Stimulated activated CD8-positive, alpha-beta memory T cell treated with anti-CD3 and anti-CD28 coated beads, Interleukin-2, amount 100 ng/mL, for 1 hour (primary cell): ENCODE data around the gene TMIE.

Experiments
- DNase-seq, 2 donors: peaks; one replicate each; pipeline ENCODE4 v3.0.0-alpha.2; 2020; ENCODE audit warnings: low read depth in 2 of 2

Gene TMIE

DNA sequence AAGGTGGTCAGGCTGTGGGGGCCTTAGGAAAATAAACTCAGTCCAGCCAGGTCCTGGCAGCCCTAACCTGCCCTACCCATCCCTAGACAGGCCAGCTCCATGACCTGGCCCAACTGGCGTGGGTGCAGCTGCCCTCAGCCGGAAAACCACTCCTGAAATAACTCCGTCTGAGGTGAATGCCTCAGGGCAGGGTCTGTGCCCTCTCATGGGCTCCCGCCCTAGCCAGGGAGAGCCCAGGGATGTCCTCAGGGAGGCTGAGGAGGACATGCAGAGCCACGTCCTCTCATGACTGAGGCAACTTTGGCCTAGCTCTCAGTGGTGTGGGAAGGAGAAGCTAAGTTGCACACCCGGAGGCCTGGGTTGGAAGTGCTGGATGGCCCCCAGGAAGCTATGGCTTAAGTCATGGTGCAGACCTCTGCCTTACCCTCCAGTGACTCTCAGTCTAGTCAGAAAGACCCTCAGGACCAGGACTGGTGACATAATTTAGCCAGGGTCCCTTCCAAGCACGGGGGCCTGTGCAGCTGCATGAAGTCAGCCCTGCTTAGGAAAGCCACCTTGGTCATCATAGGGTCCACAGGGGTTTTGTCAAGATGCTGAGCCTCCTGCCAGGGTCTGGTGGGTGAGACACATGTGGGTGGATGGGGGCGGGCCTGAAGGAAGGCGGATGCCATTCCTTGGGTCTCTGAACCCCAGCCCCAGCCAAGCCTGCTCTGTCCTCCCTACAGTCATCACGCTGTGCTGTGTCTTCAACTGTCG is 7.4 kb downstream of the TMIE start:
- no peak for DNase-seq

DNA sequence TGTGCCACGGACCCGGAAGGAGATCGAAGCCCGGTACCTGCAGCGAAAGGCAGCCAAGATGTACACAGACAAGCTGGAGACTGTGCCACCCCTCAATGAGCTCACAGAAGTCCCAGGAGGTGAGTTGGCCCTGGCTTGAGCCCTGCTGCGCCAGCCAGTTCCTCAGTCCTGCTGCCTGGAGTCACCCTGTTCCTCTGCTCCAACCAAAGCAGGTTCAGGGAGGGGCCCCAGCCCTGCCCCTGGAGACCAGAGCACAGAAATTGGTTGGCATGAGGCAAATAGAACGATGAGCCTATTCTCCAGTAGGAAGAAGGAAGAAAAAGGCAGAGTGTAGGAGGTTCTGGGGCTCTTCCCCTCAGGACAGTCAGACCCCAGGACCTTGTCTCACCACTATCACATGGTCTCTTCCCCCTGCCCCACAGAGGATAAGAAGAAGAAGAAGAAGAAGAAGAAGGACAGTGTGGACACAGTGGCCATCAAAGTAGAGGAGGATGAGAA is 8.0 kb downstream of the TMIE start:
- no peak for DNase-seq

DNA sequence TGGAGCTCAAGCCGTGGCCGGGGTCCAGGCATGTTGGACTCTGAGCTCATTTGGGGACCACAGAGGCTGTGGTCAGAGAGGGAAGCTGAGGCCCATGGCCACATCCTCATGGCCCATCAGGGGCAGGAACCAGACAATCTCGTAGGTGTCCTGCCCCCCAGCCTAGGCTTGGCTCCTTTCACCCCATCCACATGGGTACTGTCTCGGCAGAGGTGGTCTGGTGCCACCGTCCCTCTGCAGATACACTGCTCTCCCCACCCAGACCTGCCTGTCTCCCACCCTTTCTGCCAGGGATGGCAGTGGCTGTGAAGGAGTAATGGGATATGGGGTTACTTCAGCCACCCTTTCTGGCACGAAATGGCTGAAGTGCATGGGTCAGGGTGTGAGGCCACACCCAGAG is 8.5 kb downstream of the TMIE start:
- no peak for DNase-seq

DNA sequence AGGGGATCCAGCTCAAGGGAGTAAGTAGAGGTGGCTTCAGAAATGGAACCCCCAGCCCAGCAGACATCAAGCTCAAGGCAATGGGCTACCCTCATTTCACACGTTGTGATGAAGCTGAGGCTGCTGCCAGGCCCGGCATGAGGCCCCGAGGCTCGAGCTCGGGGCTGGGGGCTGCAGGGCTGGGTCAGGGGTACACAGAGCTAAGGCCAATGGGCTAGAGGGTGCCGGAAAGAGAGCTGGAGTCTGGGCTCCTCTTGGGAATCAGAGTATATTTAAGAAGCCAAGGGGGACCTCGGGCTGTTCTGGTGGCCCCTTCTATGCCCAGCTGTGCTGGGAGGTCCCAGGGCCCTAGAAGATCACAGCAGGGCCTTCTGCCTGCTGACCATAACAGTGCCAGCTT is 9.0 kb downstream of the TMIE start:
- DNase-seq = no peak

DNA sequence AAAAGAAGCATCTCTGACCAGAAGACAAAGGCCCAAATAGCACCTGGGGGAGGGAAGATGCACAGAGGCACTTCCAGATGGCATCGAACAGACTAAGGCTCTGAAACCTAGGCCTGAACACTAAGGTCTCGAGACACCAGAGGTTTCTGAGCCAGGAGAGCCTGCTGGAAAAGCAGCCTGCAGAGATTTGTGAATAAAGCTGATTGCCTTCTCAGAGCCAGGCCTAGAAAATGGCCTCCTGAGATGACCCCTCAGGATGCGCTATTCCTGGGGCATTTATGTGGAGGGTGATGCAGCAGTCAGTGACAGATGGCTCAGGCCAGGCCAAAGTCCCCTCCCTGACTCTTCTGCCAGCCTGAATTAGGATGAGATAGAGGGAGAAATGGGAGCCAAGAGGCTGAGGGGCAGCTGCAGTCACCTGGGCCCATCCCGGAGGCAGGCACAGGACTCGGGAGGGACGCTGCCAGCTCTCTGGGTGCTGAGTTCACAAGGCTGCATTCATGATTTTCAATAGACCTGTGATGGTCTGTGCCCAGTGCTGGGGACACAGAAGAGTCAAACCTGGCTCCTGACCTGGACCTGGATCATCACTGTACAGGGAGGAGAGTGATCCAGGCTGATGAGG is 9.6 kb downstream of the TMIE start:
- DNase-seq = no peak

DNA sequence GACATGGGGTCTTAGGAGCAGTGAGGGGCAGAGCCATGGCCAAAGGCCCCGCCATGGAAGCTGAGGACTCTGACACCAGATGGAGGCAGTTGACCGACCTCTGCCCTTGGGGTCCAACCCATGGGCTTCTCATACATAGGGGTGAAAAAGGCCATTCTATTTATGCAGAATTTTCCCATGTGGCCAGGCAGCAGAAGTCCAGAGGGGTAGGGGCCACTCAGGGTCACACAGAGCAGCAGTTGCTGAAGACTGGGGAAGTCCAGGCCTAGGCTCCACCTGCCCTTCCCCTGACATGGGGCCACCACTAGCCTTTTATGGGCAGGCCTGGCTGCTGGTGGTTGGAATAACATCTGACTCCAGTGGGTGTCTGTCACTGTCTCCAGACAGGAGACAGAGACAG is 10.1 kb downstream of the TMIE start:
- DNase-seq = no peak

DNA sequence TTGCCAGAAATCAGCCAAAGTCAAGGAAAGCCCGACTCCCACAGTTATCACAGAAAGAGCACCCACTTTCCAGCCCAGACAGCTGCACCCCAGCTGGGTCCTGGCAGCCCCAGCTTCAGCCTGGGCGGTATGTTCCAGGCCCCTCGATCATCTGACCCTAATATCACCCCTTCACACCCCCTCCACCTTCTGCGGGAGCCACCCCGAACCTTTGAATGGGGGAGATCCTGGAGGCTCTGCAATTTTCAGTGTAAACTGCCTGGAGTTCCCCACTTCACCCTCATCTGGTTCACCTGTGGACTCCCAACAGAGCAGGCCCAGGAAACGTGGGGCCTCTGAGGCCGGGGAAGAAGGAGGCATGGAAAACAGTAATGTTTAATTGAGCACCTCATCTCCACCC is 10.6 kb downstream of the TMIE start:
- DNase-seq = no peak

DNA sequence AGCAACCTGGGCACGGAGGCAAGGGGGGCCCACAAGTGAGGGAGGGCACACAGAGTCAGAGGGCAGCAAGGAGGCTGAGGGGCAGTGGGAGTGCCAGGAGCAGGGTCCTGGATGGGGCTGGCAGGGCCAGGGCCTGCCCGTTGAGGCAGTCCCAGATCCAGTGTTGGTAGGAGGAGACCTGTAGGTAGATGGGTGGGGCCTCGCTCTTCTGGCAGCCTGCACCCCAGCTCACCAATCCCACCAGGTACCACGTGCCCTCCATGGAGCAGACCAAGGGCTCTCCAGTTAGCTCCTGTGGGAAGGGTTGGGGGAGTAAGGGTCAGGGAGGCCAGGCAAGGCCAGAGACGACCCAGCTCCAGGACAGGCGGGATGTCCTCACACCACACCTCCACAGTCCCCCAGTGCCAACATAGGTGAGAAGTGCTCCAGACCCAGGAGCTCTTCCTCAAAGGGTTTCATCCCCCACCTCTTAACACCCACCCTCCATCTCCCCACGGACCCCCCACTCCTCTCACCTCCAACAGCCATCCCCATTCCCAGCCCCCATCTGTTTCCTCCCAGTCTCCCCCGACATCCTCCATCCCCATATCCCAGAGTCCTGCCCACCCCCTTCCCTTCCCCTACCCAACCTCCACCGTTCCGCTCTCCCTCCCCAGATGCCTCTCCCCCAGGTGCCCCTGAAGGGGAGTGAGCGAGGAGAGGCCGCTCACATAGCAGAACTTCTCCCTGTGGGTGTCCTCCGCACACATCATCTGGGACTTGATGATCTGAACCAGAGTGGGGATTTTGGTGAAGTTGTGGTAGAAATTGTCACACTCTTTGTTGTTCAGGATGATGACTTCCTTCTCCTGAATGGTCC is 11.2 kb downstream of the TMIE start:
- DNase-seq = no peak

DNA sequence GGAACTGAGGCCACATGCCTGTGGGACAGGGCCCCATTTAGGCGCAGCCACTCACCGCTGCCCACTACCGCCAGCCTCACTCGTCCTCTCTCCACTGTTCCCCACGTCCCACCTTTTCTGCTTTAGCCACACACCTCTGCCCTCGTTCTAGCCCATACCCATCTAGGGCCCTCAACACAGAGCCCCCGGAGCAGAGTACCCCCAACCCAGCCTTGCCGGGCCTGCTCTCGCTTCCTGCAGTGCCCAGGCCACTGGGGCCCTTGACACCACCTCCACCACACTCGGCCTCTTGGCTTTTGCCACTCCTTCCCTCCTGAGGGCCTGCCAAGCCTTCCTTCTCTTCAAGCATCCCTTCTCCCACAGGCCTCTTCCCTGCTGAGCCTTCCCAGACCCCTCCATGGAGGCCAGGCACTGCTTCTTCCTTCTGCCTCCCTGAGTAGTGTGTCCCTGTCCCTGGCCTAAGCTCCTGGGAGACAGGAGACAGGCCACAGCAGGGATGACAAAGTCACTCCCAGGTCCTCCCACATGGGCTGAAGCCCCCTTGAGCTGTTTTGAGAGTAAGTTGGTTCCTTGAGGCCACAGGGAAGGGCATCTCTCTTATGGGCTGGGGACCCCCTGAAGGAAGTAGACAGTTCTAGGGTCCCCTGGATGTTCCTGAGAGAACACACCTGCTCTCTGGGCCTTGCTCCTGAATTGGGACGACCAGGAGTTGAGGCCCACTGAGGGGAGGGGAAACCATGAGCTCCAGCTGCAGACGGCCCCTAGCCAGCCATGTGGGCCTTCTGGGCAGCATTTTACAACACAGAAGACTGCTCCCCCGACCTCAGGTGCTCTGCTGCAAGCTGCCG is 12.1 kb downstream of the TMIE start:
- DNase-seq = no peak

DNA sequence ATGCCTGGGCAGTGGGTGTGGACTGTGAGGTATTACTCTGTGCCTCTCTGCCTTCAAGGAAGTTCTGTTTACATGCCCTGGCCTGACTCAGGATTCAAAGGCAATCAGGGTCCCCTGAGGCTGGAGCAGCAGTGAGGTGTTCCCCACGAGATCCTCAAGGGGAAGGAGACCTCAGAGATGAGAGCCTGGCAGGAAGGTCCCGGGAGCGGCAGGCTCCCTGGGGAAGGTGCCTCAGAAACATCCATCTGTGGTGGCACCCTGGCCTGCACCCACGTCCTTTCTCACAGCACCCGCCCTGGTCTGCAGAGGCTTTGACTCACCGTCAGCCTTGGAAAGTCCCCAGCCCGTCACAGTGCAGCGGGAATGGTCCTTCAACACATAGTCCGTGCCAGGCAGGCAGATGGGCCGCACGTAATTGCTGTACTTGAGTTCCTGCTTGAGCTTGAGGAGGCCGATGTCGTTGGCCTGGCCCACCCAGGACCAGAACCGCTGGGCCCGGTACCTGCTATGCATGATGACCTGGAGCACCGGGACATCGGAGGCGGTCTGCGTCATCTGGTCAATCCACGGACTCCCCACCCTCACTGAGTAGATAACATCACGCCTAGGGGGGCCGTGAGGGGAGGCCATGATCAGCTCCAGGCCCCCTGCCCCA is 12.8 kb downstream of the TMIE start:
- DNase-seq = no peak

DNA sequence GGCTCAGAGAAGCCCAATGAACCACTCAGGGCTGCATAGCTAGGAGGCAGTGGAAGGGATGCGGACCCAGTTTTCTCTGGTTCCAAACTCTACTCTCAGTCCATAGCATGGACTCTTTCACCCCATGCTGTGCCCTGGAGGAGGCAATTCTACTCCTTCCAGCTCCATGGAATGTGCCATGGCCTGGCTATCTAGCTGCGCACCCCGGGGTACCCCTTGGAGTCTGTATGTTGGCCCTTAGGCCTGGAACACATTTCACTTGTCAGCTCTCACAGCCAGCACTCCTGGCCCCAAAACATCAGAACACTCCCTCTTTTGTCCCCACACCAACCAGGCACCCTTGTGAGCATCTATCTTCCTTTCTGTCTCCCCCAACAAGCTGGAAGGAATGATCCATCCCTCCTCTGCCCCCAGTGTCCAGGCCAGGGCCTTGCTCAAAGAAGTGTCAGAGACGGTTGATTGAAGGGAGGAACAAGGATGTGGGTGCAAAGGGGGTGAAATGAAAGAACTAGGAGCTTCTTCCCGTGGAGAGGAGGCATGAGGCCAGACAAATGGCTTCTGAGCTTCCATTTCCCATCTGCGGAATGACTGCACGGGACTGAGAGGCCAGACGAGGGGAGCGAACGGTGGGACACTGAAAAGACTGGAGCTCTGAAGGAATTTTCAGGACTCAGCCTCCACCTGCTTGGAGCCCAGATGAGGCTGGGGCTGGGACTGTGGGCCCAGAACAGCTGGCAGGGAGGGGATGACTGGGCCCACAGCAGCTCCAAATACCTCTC is 13.7 kb downstream of the TMIE start:
- no peak for DNase-seq

DNA sequence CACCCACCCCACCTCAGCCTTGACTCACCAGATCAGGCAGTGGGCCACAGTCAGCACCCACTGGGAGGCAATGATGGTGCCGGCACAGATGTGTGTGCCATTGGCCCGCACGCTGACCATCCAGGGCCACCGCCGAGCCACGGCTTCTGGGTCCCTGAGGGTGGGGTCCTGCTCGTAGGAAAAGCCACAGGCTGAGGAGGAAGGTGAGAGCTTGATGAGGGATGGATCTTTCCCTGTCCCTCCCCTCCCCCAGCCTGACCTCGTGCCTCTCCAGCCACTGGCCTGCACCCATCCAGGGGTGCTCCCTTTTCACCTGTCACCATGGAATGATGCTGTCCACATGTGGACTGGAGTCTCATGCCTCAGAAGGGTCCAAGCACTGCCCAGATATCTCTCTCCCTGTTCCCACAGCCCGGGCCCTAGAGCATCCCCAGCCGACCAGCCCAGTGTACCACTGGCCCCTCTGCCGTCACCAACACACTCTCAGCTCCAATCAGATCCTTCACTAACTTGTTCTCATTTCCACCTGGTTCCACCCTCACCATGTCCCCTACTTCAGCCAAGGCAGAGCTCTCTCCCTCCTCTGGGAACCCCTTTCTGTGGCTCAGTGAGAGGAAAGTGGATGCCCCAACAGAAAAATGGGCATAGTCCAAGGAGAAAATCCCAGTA is 14.4 kb downstream of the TMIE start:
- DNase-seq = no peak

DNA sequence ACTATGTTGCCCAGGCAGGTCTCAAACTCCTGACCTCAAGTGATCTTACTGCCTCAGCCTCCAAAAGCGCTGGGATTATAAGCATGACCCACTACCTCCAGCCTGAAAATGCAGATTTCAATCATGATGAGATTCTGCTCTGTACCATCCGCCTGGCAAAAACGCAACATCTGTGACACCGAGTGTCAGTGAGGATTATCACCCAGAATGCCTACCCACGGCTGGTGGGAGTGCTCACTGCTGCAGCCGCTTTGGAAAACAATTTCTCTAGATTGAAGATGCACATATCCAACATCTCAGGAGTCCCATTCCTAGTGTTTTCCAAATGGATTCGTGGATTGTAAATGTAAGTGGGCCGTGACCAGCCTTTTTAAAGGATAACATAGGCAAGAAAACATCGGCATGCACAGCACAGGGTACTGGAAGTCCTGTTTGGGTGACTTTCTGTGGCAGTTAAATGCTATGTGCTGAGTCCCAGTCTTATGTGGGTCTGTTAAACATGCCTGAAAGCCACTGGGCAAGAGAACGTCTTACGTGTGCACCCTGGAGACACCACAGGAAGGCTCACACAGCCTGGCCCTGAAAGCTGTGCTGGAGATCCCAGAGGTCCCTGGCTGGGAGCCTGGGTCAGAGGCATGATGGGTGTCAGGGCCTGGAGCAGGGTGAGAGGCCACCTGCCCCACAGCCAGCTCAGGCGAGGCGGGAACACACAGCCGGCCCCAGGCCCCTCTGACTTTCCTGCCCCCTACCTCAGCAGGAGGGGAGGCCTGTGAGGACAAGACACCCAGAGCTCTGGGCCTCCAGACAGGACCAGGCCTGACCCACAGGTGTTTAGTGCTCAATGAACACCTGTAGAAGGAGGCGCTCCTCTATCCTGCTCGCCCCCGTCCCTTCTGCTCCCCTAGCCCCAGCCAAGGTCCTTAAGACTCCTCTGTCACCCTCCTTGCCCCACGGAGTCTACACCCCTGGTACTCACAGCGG is 15.6 kb downstream of the TMIE start:
- DNase-seq = no peak

DNA sequence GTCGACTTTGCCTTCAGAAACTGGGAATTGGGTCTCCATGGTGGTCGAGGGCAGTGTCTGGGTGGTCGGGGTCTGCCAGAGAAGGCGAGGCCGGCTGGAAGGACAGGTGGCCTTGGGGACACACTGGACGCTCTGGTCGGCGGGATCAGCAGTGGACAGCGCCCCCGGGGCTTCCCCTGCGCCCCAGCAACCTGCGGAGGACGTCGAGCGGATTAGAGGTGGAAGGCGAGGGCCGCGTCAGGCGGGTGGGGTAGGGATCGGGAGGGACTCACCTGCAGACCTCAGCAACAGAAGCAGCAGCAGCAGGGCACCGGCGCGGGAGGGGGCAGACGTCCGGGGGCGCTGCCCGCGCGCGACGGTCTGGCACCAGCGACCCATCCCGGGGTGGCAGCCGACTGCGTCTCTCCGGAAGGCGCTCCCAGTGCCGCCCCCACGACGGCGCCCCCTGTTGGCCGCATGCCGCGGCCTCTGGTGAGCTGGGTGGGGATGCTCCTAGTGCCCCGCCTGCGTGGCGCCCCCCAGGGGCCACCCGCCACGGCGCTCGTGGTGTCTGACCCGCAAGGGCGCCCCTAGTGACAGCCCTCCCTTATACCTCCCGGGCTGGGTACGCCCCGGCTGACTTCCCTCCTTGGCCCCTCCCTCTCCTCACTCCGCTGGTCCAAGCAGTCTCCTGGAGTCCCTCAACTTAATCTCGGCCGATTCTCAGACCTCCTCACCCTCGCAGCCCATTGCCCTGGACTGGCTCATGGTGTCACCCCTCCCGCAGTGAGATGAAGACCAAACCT is 16.4 kb downstream of the TMIE start, which contains the start of gene PRSS50:
Gene PRSS50, minus strand, starts transcription at position 423 of the 785 bp plus-strand sequence. Its CDS starts 45 bp downstream, at position 378.
- no peak for DNase-seq

DNA sequence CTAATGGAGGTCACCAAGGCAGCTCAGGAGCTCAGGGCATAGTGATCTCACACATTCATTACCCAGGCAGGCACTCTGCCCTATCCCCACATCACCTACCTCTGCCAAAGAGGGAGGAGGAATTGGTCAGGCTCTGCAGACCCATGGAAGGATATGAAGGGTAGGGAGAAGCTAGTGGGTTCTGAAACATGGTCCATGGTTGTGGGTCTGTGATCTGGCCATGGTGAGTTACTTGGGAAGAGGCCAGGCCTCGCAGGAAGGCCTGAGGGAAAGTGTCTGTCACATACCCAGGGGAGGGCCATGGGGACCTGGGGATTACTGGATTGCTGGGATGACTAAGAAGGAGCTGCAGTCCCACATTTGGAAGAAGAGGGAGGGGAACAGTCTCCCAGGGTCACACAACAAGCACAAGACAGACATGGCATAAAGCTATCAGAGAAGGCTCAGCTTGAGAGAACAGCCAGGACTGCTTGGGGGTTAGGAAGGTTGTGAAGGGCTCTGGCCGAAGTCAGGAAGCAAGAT is 17.9 kb downstream of the TMIE start:
- DNase-seq = no peak

DNA sequence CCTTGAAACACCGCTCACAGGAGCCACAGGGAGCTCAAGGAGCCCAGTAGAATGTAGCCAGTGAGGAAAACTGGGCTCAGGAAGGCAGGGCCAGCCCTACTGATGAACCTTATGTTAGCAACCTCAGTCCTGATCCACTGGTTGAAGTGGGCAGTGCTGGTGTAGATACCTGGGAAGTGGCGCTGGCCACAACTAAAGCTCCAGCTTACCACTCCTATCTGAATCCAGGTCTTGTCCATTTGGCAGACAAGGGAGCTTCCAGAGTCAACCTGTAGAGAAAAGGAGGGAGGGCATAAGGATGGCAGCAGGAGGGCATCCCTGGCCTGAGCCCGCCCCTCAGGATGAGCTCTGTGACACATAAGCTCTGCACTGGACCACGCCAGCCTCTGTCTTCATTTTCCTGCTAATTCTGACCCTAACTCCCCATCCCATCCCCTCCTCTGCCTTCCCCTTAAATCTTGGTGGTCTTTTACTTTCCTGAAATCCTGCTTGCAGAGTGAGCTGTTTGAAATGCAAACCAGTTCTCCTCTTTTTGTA is 18.6 kb downstream of the TMIE start:
- no peak for DNase-seq

DNA sequence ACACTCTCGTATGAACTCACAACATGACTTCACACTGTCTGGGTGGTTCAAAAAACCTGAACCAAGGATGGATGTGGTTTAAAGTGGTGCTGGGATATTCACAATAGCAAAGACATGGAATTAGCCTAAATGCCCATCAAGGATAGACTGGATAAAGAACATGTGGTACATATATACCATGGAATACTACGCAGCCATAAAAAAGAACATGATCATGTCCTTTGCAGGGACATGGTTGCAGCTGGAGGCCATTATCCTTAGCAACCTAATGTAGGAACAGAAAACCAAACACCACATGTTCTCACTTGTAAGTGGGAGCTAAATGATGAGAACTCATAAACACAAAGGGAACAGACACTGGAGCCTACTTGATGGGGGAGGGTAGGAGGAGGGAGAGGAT is 19.8 kb downstream of the TMIE start:
- DNase-seq = no peak
